Thymus (tissue), 11 donors: Measurements from ENCODE around the gene RCC2. TPM values are rescaled to one million over a fixed set of nuclear protein-coding genes. Genes with fewer than 3 reads are reported as not detected.
"Not testable (repeated sequence)": the region's sequence is repeated elsewhere in the genome, so short reads cannot be mapped to it uniquely, and the experiment has no call there.

Experiments used
- DNase-seq, 9 donors: peaks; one replicate each; pipeline ENCODE4 v3.0.0-alpha.2; 2013; ENCODE audit warnings: low spot score in 9 of 9, low read depth in 6 of 9, missing footprints in 1 of 9
- H3K27ac ChIP-seq, 2 donors: one replicate each; pipeline ENCODE4 v1.5.1; 2013; ENCODE audit warnings: control low read depth in 1 of 2, low read depth in 1 of 2, low read length in 1 of 2, mild to moderate bottlenecking in 1 of 2, moderate library complexity in 1 of 2
- H3K27me3 ChIP-seq, 2 donors: one replicate each; pipeline ENCODE4 v1.5.1; 2013; ENCODE audit warnings: low read length in 1 of 2; ENCODE audit not compliant: control insufficient read depth in 2 of 2, insufficient read depth in 1 of 2
- H3K36me3 ChIP-seq, 2 donors: one replicate each; pipeline ENCODE4 v1.5.1; 2013; ENCODE audit warnings: low read length in 1 of 2, mild to moderate bottlenecking in 1 of 2, moderate library complexity in 1 of 2; ENCODE audit not compliant: control insufficient read depth in 2 of 2, insufficient read depth in 2 of 2
- H3K4me1 ChIP-seq, 2 donors: one replicate each; pipeline ENCODE4 v1.5.1; 2013; ENCODE audit warnings: low read length in 2 of 2; ENCODE audit not compliant: control insufficient read depth in 2 of 2, insufficient read depth in 2 of 2
- H3K4me3 ChIP-seq, 2 donors: one replicate each; pipeline ENCODE4 v1.5.1; 2013; ENCODE audit warnings: low read length in 2 of 2, control low read depth in 1 of 2, mild to moderate bottlenecking in 1 of 2
- H3K9me3 ChIP-seq, 2 donors: one replicate each; pipeline ENCODE4 v1.5.1; 2013; ENCODE audit warnings: low read length in 1 of 2, mild to moderate bottlenecking in 1 of 2; ENCODE audit not compliant: control insufficient read depth in 2 of 2, insufficient read depth in 1 of 2
- WGBS: extraction: QIAGEN DNeasy Blood & Tissue Kit; methylation state at CpG from one replicate; pipeline ENCODE4 v1.1.7; 2013; 5-methylcytosine and 5-hydroxymethylcytosine counted together
- polyA plus RNA-seq: library from polyadenylated mRNA; stranded (reverse); fragments of 200-250 nt; gene quantifications from one replicate; pipeline ENCODE4 v1.2.3, GENCODE V29; 2013
- total RNA-seq: library from RNA; stranded (reverse); fragments of 120-200 nt; gene quantifications from one replicate; pipeline ENCODE4 v1.2.4, GENCODE V29; 2013
- donor health status: healthy.

Gene RCC2
- total and polyA plus RNA-seq, 2 donors: 56.8 to 65.2 TPM

GRCh38 chr1:17414022-17414421 is 25.5 kb downstream of the RCC2 start:
- Histone ChIP-seq H3K27ac (no peak overlapping the region), H3K27me3 (no peaks in the 10 kb centered on the region), H3K4me1 (no peaks in the 10 kb centered on the region), H3K9me3 (no peaks in the 10 kb centered on the region), H3K4me3 (no peak overlapping the region), H3K36me3 (peaks cover 93 to 95% of the 10 kb centered on the region in 2 donors)
- 98% methylated on average over 2 of the region's 2 CpGs for WGBS
- no peak for DNase-seq

- H3K27ac ChIP-seq: no peak overlapping the region
- 95% methylated on average over 16 of the region's 16 CpGs for WGBS
- no peaks in the 10 kb centered on the region for H3K4me1 ChIP-seq
- no peak overlapping the region for H3K4me3 ChIP-seq
- no peak for DNase-seq
- no peaks in the 10 kb centered on the region for H3K9me3 ChIP-seq
- H3K27me3 ChIP-seq: no peaks in the 10 kb centered on the region
- peaks cover 88 to 91% of the 10 kb centered on the region in 2 donors for H3K36me3 ChIP-seq
Observed at GRCh38 chr1:17412093-17412870, 27.2 kb downstream of the RCC2 start.

- WGBS: 98% methylated on average over 10 of the region's 10 CpGs
- Histone ChIP-seq H3K4me3 (no peak overlapping the region), H3K36me3 (peaks cover 66 to 71% of the 10 kb centered on the region in 2 donors), H3K27ac (no peak overlapping the region), H3K27me3 (no peaks in the 10 kb centered on the region), H3K9me3 (no peaks in the 10 kb centered on the region), H3K4me1 (no peaks in the 10 kb centered on the region)
- no peak for DNase-seq
Observed at GRCh38 chr1:17409391-17409811, 30.1 kb downstream of the RCC2 start.

GRCh38 chr1:17407786-17408514 is 31.5 kb downstream of the RCC2 start:
- 97% methylated on average over 30 of the region's 30 CpGs for WGBS
- H3K9me3 ChIP-seq, DNase-seq, H3K27ac ChIP-seq, H3K4me1 ChIP-seq, H3K27me3 ChIP-seq, H3K4me3 ChIP-seq: not testable (repeated sequence)
- H3K36me3 ChIP-seq: peaks cover 51 to 57% of the 10 kb centered on the region in 2 donors

GRCh38 chr1:17406760-17407475 is 32.6 kb downstream of the RCC2 start:
- not testable (repeated sequence) for H3K4me1 ChIP-seq, DNase-seq, H3K27me3 ChIP-seq, H3K27ac ChIP-seq, H3K4me3 ChIP-seq, H3K9me3 ChIP-seq
- peaks cover 41 to 47% of the 10 kb centered on the region in 2 donors for H3K36me3 ChIP-seq
- WGBS: 95% methylated on average over 16 of the region's 16 CpGs

GRCh38 chr1:17405898-17406759 is 33.3 kb downstream of the RCC2 start:
- DNase-seq: peak in 4 of 9 donors; percentile 5 to 23 (median 16)
- 77% methylated on average over 15 of the region's 15 CpGs for WGBS
- H3K36me3 ChIP-seq: peaks cover 33 to 40% of the 10 kb centered on the region in 2 donors
- no peak overlapping the region for H3K4me3 ChIP-seq
- H3K27me3 ChIP-seq: no peaks in the 10 kb centered on the region
- no peaks in the 10 kb centered on the region for H3K9me3 ChIP-seq
- no peak overlapping the region for H3K27ac ChIP-seq
- H3K4me1 ChIP-seq: no peaks in the 10 kb centered on the region

- Histone ChIP-seq H3K4me1 (no peaks in the 10 kb centered on the region), H3K4me3 (no peak overlapping the region), H3K27me3 (no peaks in the 10 kb centered on the region), H3K27ac (no peak overlapping the region), H3K9me3 (no peaks in the 10 kb centered on the region), H3K36me3 (peaks cover 20 to 26% of the 10 kb centered on the region in 2 donors)
- DNase-seq: no peak
- 92% methylated on average over 6 of the region's 6 CpGs for WGBS
Observed at GRCh38 chr1:17404820-17405219, 34.7 kb downstream of the RCC2 start.

- H3K9me3 ChIP-seq: no peaks in the 10 kb centered on the region
- peaks cover 14 to 20% of the 10 kb centered on the region in 2 donors for H3K36me3 ChIP-seq
- no peak overlapping the region for H3K4me3 ChIP-seq
- DNase-seq: no peak
- H3K27ac ChIP-seq: no peak overlapping the region
- H3K4me1 ChIP-seq: no peaks in the 10 kb centered on the region
- WGBS: 85% methylated on average over 15 of the region's 15 CpGs
- no peaks in the 10 kb centered on the region for H3K27me3 ChIP-seq
Observed at GRCh38 chr1:17404034-17404684, 35.3 kb downstream of the RCC2 start.
